HL-60 (cell line): ENCODE measurements around the gene PLPPR5.

Source experiments
- CTCF ChIP-seq: IDR thresholded peaks from one replicate; pipeline ENCODE4 v1.5.1; 2011; ENCODE audit warnings: low read length, control low read depth, inconsistent platforms; ENCODE audit not compliant: insufficient read depth
- GABPA ChIP-seq: IDR thresholded peaks from 2 replicates; pipeline ENCODE4 v1.6.1; 2012; ENCODE audit warnings: low read depth
- POLR2AphosphoS5 ChIP-seq: IDR thresholded peaks from 2 replicates; pipeline ENCODE4 v1.6.1; 2012; ENCODE audit warnings: low read depth
- REST ChIP-seq: IDR thresholded peaks from 2 replicates; pipeline ENCODE4 v1.6.1; 2012; ENCODE audit warnings: low read depth; ENCODE audit not compliant: insufficient replicate concordance
- SPI1 ChIP-seq: IDR thresholded peaks from 2 replicates; pipeline ENCODE4 v1.6.1; 2012; ENCODE audit warnings: low read depth, mild to moderate bottlenecking, borderline replicate concordance

- no peak for TF ChIP-seq CTCF
- no peak for TF ChIP-seq POLR2AphosphoS5
- TF ChIP-seq SPI1, result no peak
- TF ChIP-seq GABPA, result no peak
- no peak for TF ChIP-seq REST
Observed at GRCh38 chr1:98884864-98885263, 119.8 kb downstream of the PLPPR5 start.
